HCT116 (cell line): ENCODE measurements around the gene ITGB1BP1. TPM values are rescaled to one million over a fixed set of nuclear protein-coding genes. Genes with fewer than 3 reads are reported as not detected.

Experiments used
- ATAC-seq: fragments of 200-7000 bp; cut with Tn5 transposase; 2 replicates; pipeline ENCODE4 v1.9.1; 2020; ENCODE audit warnings: mild to moderate bottlenecking, moderate library complexity
- BruUV-seq: library from RNA; stranded (reverse); fragments of 400-500 nt; replicated peaks from 2 replicates; lab custom pipeline; 2021; lab: Mats Ljungman, UMichigan
- CTCF ChIA-PET: fragments of 300-600 bp; sonication (Branson Sonifier 250); formaldehyde crosslinking; loops from one replicate; lab custom pipeline; 2021; ENCODE audit warnings: antibody characterized with exemption; lab: Charles Lee
- POLR2A ChIA-PET: fragments of 300-600, 350-600 bp; sonication (Branson Sonifier 250); formaldehyde crosslinking; loops from one replicate; lab custom pipeline; 2021; ENCODE audit warnings: antibody characterized with exemption; lab: Charles Lee
- RAD21 ChIA-PET, 2 experiments: fragments of 300-600 bp; sonication (Branson Sonifier 250); formaldehyde crosslinking; loops; one replicate each; lab custom pipeline; 2023; ENCODE audit warnings: low total read pairs in 2 of 2; ENCODE audit not compliant: uncharacterized antibody in 2 of 2, unreplicated experiment in 2 of 2, low non-redundant PET in 1 of 2; lab: Charles Lee
- DNase-seq: peaks from one replicate; pipeline ENCODE4 v3.0.0-alpha.2; 2010; ENCODE audit warnings: low read depth, low spot score
- H2AFZ ChIP-seq: fragments of 200-600 bp; shearing (Covaris generic), sonication (generic); 2 replicates; pipeline ENCODE4 v1.6.1; 2017; ENCODE audit warnings: low read depth, mixed run types, mixed read lengths, antibody characterized with exemption, low read length; ENCODE audit not compliant: poor library complexity, severe bottlenecking
- H3K27ac ChIP-seq: 2 replicates; pipeline ENCODE4 v1.5.1; 2012; ENCODE audit warnings: low read depth, low read length
- H3K27me3 ChIP-seq: fragments of 200-600 bp; sonication (generic); 2 replicates; pipeline ENCODE4 v1.6.1; 2016; ENCODE audit warnings: mixed run types, low read length, mixed read lengths; ENCODE audit not compliant: insufficient read depth
- H3K36me3 ChIP-seq, 2 experiments: fragments of 200-500 bp in 1 of 2; fragments of 200-600 bp in 1 of 2; sonication (Bioruptor generic) in 1 of 2; sonication (generic) in 1 of 2; 2 replicates each; pipeline versions ENCODE4 v1.5.1 to v1.6.1; 2014 to 2016; ENCODE audit warnings: low read length in 2 of 2, inconsistent platforms in 1 of 2, mixed read lengths in 1 of 2, mixed run types in 1 of 2; ENCODE audit not compliant: insufficient read depth in 2 of 2, control insufficient read depth in 1 of 2
- H3K4me1 ChIP-seq, 2 experiments: fragments of 200-600 bp in 1 of 2; sonication (generic) in 1 of 2; 2 replicates each; pipeline versions ENCODE4 v1.5.1 to v1.6.1; 2012 to 2017; ENCODE audit warnings: low read length in 2 of 2, inconsistent platforms in 1 of 2, mild to moderate bottlenecking in 1 of 2, mixed read lengths in 1 of 2, mixed run types in 1 of 2, moderate library complexity in 1 of 2; ENCODE audit not compliant: insufficient read depth in 2 of 2, control insufficient read depth in 1 of 2
- H3K4me2 ChIP-seq: fragments of 200-600 bp; sonication (generic); 2 replicates; pipeline ENCODE4 v1.6.1; 2017; ENCODE audit warnings: mixed run types, low read length, mixed read lengths
- H3K4me3 ChIP-seq, 2 experiments: fragments of 200-600 bp in 1 of 2; sonication (generic) in 1 of 2; replicated peaks in 1 of 2; 2 replicates each; pipeline ENCODE4 v1.5.1; 2011 to 2016; ENCODE audit warnings: low read length in 2 of 2, control low read depth in 1 of 2, low read depth in 1 of 2, mild to moderate bottlenecking in 1 of 2, mixed read lengths in 1 of 2, mixed run types in 1 of 2
- H3K79me2 ChIP-seq: fragments of 200-600 bp; sonication (generic); 2 replicates; pipeline ENCODE4 v1.6.1; 2017; ENCODE audit warnings: mild to moderate bottlenecking, mixed run types, low read length, moderate library complexity, mixed read lengths; ENCODE audit not compliant: insufficient read depth
- H3K9ac ChIP-seq: fragments of 200-600 bp; sonication (generic); 2 replicates; pipeline ENCODE4 v1.6.1; 2016; ENCODE audit warnings: low read length, mixed read lengths
- H3K9me2 ChIP-seq: fragments of 200-600 bp; sonication (generic), shearing (Covaris generic); 2 replicates; pipeline ENCODE4 v1.6.1; 2017; ENCODE audit warnings: mixed run types, mild to moderate bottlenecking, moderate library complexity; ENCODE audit not compliant: insufficient read depth
- H3K9me3 ChIP-seq, 2 experiments: fragments of 200-500 bp in 1 of 2; fragments of 200-600 bp in 1 of 2; sonication (Bioruptor generic) in 1 of 2; sonication (generic) in 1 of 2; 2 replicates each; pipeline ENCODE4 v1.6.1; 2014 to 2017; ENCODE audit warnings: low read length in 2 of 2, mixed read lengths in 2 of 2, inconsistent platforms in 1 of 2, low read depth in 1 of 2, mild to moderate bottlenecking in 1 of 2, mixed run types in 1 of 2, moderate library complexity in 1 of 2; ENCODE audit not compliant: control insufficient read depth in 1 of 2, insufficient read depth in 1 of 2
- H4K20me1 ChIP-seq: fragments of 200-600 bp; sonication (generic), shearing (Covaris generic); 2 replicates; pipeline ENCODE4 v1.6.1; 2017; ENCODE audit warnings: mixed run types, mild to moderate bottlenecking, moderate library complexity; ENCODE audit not compliant: insufficient read depth
- ATF3 ChIP-seq: IDR thresholded peaks from 2 replicates; pipeline ENCODE4 v1.6.1; 2012
- CEBPB ChIP-seq: IDR thresholded peaks from 2 replicates; pipeline ENCODE4 v1.6.1; 2012; ENCODE audit warnings: low read depth
- CTCF ChIP-seq, 3 experiments: fragments of 200-600 bp in 1 of 3; sonication (generic) in 1 of 3; IDR thresholded peaks in 2 of 3; conservative IDR thresholded peaks in 1 of 3; 2 replicates each; pipeline ENCODE4 v1.5.1; 2012 to 2017; ENCODE audit warnings: low read depth in 2 of 3, low read length in 2 of 3, antibody characterized with exemption in 1 of 3, borderline replicate concordance in 1 of 3, control low read depth in 1 of 3, mild to moderate bottlenecking in 1 of 3, mixed read lengths in 1 of 3, mixed run types in 1 of 3, moderate library complexity in 1 of 3; ENCODE audit not compliant: insufficient read depth in 1 of 3
- EZH2 ChIP-seq: fragments of 200-600 bp; sonication (generic); IDR thresholded peaks from 2 replicates; pipeline ENCODE4 v1.6.1; 2017; ENCODE audit warnings: antibody characterized with exemption, mixed run types
- JUND ChIP-seq: IDR thresholded peaks from 2 replicates; pipeline ENCODE4 v1.6.1; 2012
- MAX ChIP-seq: IDR thresholded peaks from 2 replicates; pipeline ENCODE4 v1.6.1; 2012
- POLR2A ChIP-seq: IDR thresholded peaks from 2 replicates; pipeline ENCODE4 v1.7.0; 2011; ENCODE audit warnings: borderline replicate concordance; ENCODE audit not compliant: insufficient read depth, insufficient read length; ENCODE audit errors: extremely low read depth
- RAD21 ChIP-seq: IDR thresholded peaks from 2 replicates; pipeline ENCODE4 v1.6.1; 2012; ENCODE audit warnings: low read depth, mild to moderate bottlenecking
- REST ChIP-seq: IDR thresholded peaks from 2 replicates; pipeline ENCODE4 v1.6.1; 2012; ENCODE audit warnings: low read depth
- SIN3A ChIP-seq: IDR thresholded peaks from 2 replicates; pipeline ENCODE4 v1.6.1; 2012; ENCODE audit warnings: low read depth
- SP1 ChIP-seq: IDR thresholded peaks from 2 replicates; pipeline ENCODE4 v1.6.1; 2012; ENCODE audit warnings: low read depth
- SRF ChIP-seq: IDR thresholded peaks from 2 replicates; pipeline ENCODE4 v1.6.1; 2012; ENCODE audit warnings: low read depth
- TCF7L2 ChIP-seq: IDR thresholded peaks from 2 replicates; pipeline ENCODE4 v1.7.0; 2011; ENCODE audit warnings: borderline replicate concordance, inconsistent platforms; ENCODE audit not compliant: insufficient read depth, insufficient read length; ENCODE audit errors: extremely low read depth
- YY1 ChIP-seq: IDR thresholded peaks from 2 replicates; pipeline ENCODE4 v1.6.1; 2011; ENCODE audit warnings: low read length, low read depth, moderate library complexity, mild to moderate bottlenecking; ENCODE audit not compliant: insufficient replicate concordance; ENCODE audit errors: extremely low read depth
- ZBTB33 ChIP-seq: IDR thresholded peaks from 2 replicates; pipeline ENCODE4 v1.6.1; 2011; ENCODE audit warnings: mild to moderate bottlenecking, low read length, moderate library complexity; ENCODE audit not compliant: insufficient replicate concordance; ENCODE audit errors: extremely low read depth
- intact Hi-C: fragments of 100-400 bp; cut with micrococcal nuclease; formaldehyde crosslinking; loops from 2 replicates; pipeline ENCODE4 v1.10.0; 2022
- total RNA-seq: library from RNA; stranded (reverse); gene quantifications from one replicate; pipeline ENCODE4 v1.2.1, GENCODE V29; 2021; ENCODE audit not compliant: unreplicated experiment

ITGB1BP1 gene
- total RNA-seq, 1 experiment from 2014 or later = 86.9 TPM

GRCh38 chr2:9423100-9423921 lies at the start of gene ITGB1BP1, which contains the start of gene CPSF3 (continued):
- TF ChIP-seq SRF = no peak; the same call in 1 of the 2 replicates
- no peak for TF ChIP-seq CTCF (IDR thresholded peaks at IDR 0.05 in 2 of 3, conservative IDR thresholded peaks at IDR 0.05 in 1 of 3; ENCODE audit: borderline replicate concordance in 1 of 3, insufficient read depth in 1 of 3, low read depth in 2 of 3, low read length in 2 of 3)
- TF ChIP-seq SIN3A = peak; percentile 92
- TF ChIP-seq CEBPB = no peak

- ChIA-PET RAD21 (no interaction called here), POLR2A (no interaction called here), CTCF (no interaction called here)
- H3K4me1 ChIP-seq = peaks cover 5 to 22% of the 10 kb centered on the region in 2 experiments; a peak in 3 of 4 replicates
- H3K9me3 ChIP-seq = no peaks in the 10 kb centered on the region
- peaks cover 10 to 19% of the 10 kb centered on the region in 2 experiments; a peak in 3 of 4 replicates for H3K36me3 ChIP-seq
- intact Hi-C loops = loop anchor here (10.0 kb wide), 1 partner anchor 328 kb away; no protein-coding TSS in a partner anchor
- TF ChIP-seq SRF (no peak), JUND (no peak), SIN3A (no peak), RAD21 (no peak), ATF3 (no peak), MAX (no peak), EZH2 (no peak), ZBTB33 (no peak), REST (no peak), POLR2A (no peak), SP1 (no peak), CEBPB (no peak), YY1 (no peak), TCF7L2 (no peak)
- BruUV-seq = no TSS peak
- ATAC-seq (no peak), DNase-seq (no peak)
- H3K9me2 ChIP-seq = no peaks in the 10 kb centered on the region
- H3K27ac ChIP-seq = no peak overlapping the region
- H4K20me1 ChIP-seq = no peaks in the 10 kb centered on the region; the same call in 1 of the 2 replicates
- H3K79me2 ChIP-seq = peaks cover 4% of the 10 kb centered on the region; the same call in 1 of the 2 replicates
- no peak overlapping the region for H3K4me3 ChIP-seq
- H3K4me2 ChIP-seq = no peak overlapping the region
- no peak overlapping the region for H3K9ac ChIP-seq
- H2AFZ ChIP-seq = no peak overlapping the region
- H3K27me3 ChIP-seq = no peaks in the 10 kb centered on the region
Observed at GRCh38 chr2:9472511-9472910, 49.2 kb upstream of the ITGB1BP1 start.
